Measurements from ENCODE around the gene CNGB1.

CNGB1 gene

DNA sequence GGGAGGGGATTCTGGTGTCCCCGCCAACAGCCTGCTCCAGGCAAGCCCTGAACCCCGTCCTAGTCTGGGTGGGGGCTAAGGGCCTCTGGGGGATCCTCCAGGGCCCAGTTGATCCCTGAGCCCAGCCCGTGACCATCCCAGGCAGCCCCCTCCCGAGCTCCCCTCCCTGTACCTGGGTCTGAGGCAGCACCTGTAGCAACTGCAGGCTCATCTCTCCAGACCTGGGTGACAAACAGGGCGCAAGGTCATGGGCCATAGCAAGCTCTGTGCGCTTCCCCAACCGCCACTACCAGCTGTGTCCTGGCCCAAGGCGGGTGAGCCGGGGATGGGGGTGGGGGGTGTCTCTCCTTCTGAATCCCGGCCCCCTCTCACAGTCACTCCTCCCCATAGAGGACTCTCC, 10.6 kb downstream of the CNGB1 start:
- Histone ChIP-seq H2AK5ac (ENCODE audit: low read depth, low read length) (peak overlapping the region; percentile 74), H3K4me3 (ENCODE audit: low read length in 2 of 2) (no peak overlapping the region), H3K18ac (ENCODE audit: low read length) (peak overlapping the region; percentile 12), H3K14ac (ENCODE audit: low read length) (no peak overlapping the region), H3K27me3 (ENCODE audit: control insufficient read depth in 3 of 3, insufficient read depth in 3 of 3, low read depth in 1 of 3, low read length in 3 of 3) (peaks cover 0 to 32% (median 0%) of the 10 kb centered on the region in 3 experiments), H4K91ac (ENCODE audit: low read depth, low read length, poor library complexity) (no peak overlapping the region), H3K27ac (replicated peaks; ENCODE audit: low read length) (no peak overlapping the region), H3K4me2 (ENCODE audit: insufficient read depth, low read length, poor library complexity, severe bottlenecking) (no peak overlapping the region), H3K9me3 (replicated peaks in 1 of 2; ENCODE audit: control insufficient read depth in 2 of 2, insufficient read depth in 1 of 2, low read depth in 1 of 2, low read length in 2 of 2) (peaks cover 0 to 3% of the 10 kb centered on the region in 2 donors), H2BK15ac (ENCODE audit: low read length) (no peak overlapping the region), H3K79me1 (ENCODE audit: low read depth, low read length) (no peaks in the 10 kb centered on the region), H3K9ac (ENCODE audit: low read depth, low read length, poor library complexity) (no peak overlapping the region), H3K4me1 (ENCODE audit: control insufficient read depth in 2 of 2, insufficient read depth in 1 of 2, low read depth in 1 of 2, low read length in 2 of 2) (peaks cover 0 to 4% of the 10 kb centered on the region in 2 donors), H3K23ac (ENCODE audit: low read depth, low read length, poor library complexity) (peak overlapping the region; percentile 71), H2AFZ (ENCODE audit: low read length) (no peak overlapping the region), H2BK5ac (ENCODE audit: low read length) (no peak overlapping the region), H2BK12ac (ENCODE audit: low read length) (no peak overlapping the region), H4K8ac (ENCODE audit: low read depth, low read length) (no peak overlapping the region), H3K4ac (ENCODE audit: low read length) (no peak overlapping the region), H3K36me3 (replicated peaks in 1 of 2; ENCODE audit: control insufficient read depth in 2 of 2, insufficient read depth in 2 of 2, low read length in 2 of 2) (no peaks in the 10 kb centered on the region), H2BK120ac (ENCODE audit: low read depth, low read length) (no peak overlapping the region)
- no peak for DNase-seq (ENCODE audit: low spot score)
- no CpG with 5 or more reads among the region's 10 CpGs for WGBS, 2 donors (ENCODE audit: extremely low coverage in 2 of 2, insufficient read length in 2 of 2, insufficient replicate concordance in 1 of 2)

DNA sequence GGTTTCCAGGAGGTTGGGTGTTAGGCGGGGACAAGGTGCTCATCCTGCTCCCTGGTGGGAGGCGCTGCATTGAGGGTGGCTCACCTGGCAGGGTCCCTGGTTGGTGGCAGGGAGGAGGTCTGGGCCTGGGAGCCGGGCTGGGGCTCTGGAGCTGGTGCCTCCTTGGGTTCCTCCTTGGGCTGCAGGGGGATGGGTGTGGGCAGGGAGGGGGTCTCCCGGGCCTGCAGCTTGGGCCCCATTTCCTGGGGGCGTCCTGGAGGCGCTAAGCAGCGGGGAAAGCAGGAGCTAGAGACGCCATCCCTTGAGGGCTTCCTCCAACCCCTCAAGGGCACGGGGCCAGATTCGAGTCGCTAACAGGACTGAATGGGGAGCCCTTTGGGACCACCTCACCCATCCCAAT, 11.1 kb downstream of the CNGB1 start:
- H3K23ac ChIP-seq (ENCODE audit: low read depth, low read length, poor library complexity): no peak overlapping the region
- H2BK15ac ChIP-seq (ENCODE audit: low read length): no peak overlapping the region
- no peaks in the 10 kb centered on the region for H3K79me1 ChIP-seq (ENCODE audit: low read depth, low read length)

DNA sequence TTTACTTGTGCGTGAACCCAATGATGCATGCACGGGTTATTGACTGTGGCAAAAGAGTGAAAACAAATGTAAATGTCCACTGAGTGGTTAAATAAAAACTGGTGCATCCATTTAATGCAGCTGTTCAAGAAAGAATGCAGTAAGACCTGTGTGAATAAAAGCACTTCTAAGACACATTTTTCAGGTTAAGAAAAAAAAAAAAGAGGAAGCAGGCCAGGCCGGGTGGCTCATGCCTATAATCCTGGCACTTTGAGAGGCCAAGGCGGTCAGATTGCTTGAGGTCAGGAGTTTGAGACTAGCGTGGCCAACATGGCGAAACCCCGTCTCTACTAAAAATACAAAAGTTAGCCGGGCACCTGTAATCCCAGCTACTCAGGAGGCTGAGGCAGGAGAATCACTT, 11.8 kb downstream of the CNGB1 start:
- Histone ChIP-seq H2AK5ac (ENCODE audit: low read depth, low read length) (no peak overlapping the region), H3K79me1 (ENCODE audit: low read depth, low read length) (no peaks in the 10 kb centered on the region), H3K9ac (ENCODE audit: low read depth, low read length, poor library complexity) (no peak overlapping the region), H3K14ac (ENCODE audit: low read length) (no peak overlapping the region), H2BK5ac (ENCODE audit: low read length) (no peak overlapping the region), H3K18ac (ENCODE audit: low read length) (no peak overlapping the region), H2AFZ (ENCODE audit: low read length) (no peak overlapping the region), H2BK12ac (ENCODE audit: low read length) (no peak overlapping the region), H3K4me1 (ENCODE audit: control insufficient read depth in 2 of 2, insufficient read depth in 1 of 2, low read depth in 1 of 2, low read length in 2 of 2) (peaks cover 0 to 4% of the 10 kb centered on the region in 2 donors), H3K4me2 (ENCODE audit: insufficient read depth, low read length, poor library complexity, severe bottlenecking) (no peak overlapping the region), H3K4ac (ENCODE audit: low read length) (no peak overlapping the region), H4K8ac (ENCODE audit: low read depth, low read length) (no peak overlapping the region), H2BK15ac (ENCODE audit: low read length) (no peak overlapping the region), H3K23ac (ENCODE audit: low read depth, low read length, poor library complexity) (no peak overlapping the region), H3K27ac (replicated peaks; ENCODE audit: low read length) (no peak overlapping the region), H3K9me3 (replicated peaks in 1 of 2; ENCODE audit: control insufficient read depth in 2 of 2, insufficient read depth in 1 of 2, low read depth in 1 of 2, low read length in 2 of 2) (peaks cover 0 to 3% of the 10 kb centered on the region in 2 donors), H2BK120ac (ENCODE audit: low read depth, low read length) (no peak overlapping the region), H3K4me3 (ENCODE audit: low read length in 2 of 2) (no peak overlapping the region), H4K91ac (ENCODE audit: low read depth, low read length, poor library complexity) (no peak overlapping the region), H3K36me3 (replicated peaks in 1 of 2; ENCODE audit: control insufficient read depth in 2 of 2, insufficient read depth in 2 of 2, low read length in 2 of 2) (no peaks in the 10 kb centered on the region), H3K27me3 (ENCODE audit: control insufficient read depth in 3 of 3, insufficient read depth in 3 of 3, low read depth in 1 of 3, low read length in 3 of 3) (peaks cover 0 to 32% (median 0%) of the 10 kb centered on the region in 3 experiments)
- no peak for DNase-seq (ENCODE audit: low spot score)
- WGBS, 2 donors (ENCODE audit: extremely low coverage in 2 of 2, insufficient read length in 2 of 2, insufficient replicate concordance in 1 of 2): no CpG with 5 or more reads among the region's 8 CpGs

More for the DNA sequence above, 11.1 kb downstream of the CNGB1 start:
- Histone ChIP-seq H4K8ac (ENCODE audit: low read depth, low read length) (no peak overlapping the region), H3K14ac (ENCODE audit: low read length) (no peak overlapping the region), H3K27ac (replicated peaks; ENCODE audit: low read length) (no peak overlapping the region), H3K18ac (ENCODE audit: low read length) (peak overlapping the region; percentile 11), H4K91ac (ENCODE audit: low read depth, low read length, poor library complexity) (no peak overlapping the region), H3K4ac (ENCODE audit: low read length) (no peak overlapping the region), H3K9ac (ENCODE audit: low read depth, low read length, poor library complexity) (no peak overlapping the region), H3K4me2 (ENCODE audit: insufficient read depth, low read length, poor library complexity, severe bottlenecking) (no peak overlapping the region), H2BK12ac (ENCODE audit: low read length) (no peak overlapping the region), H2AFZ (ENCODE audit: low read length) (no peak overlapping the region), H2AK5ac (ENCODE audit: low read depth, low read length) (peak overlapping the region; percentile 74), H3K4me1 (ENCODE audit: control insufficient read depth in 2 of 2, insufficient read depth in 1 of 2, low read depth in 1 of 2, low read length in 2 of 2) (peaks cover 0 to 4% of the 10 kb centered on the region in 2 donors), H2BK120ac (ENCODE audit: low read depth, low read length) (no peak overlapping the region), H3K36me3 (replicated peaks in 1 of 2; ENCODE audit: control insufficient read depth in 2 of 2, insufficient read depth in 2 of 2, low read length in 2 of 2) (no peaks in the 10 kb centered on the region), H2BK5ac (ENCODE audit: low read length) (no peak overlapping the region), H3K27me3 (ENCODE audit: control insufficient read depth in 3 of 3, insufficient read depth in 3 of 3, low read depth in 1 of 3, low read length in 3 of 3) (peaks cover 0 to 32% (median 0%) of the 10 kb centered on the region in 3 experiments), H3K9me3 (replicated peaks in 1 of 2; ENCODE audit: control insufficient read depth in 2 of 2, insufficient read depth in 1 of 2, low read depth in 1 of 2, low read length in 2 of 2) (peaks cover 0 to 3% of the 10 kb centered on the region in 2 donors), H3K4me3 (ENCODE audit: low read length in 2 of 2) (no peak overlapping the region)
- DNase-seq (ENCODE audit: low spot score): no peak
- WGBS, 2 donors (ENCODE audit: extremely low coverage in 2 of 2, insufficient read length in 2 of 2, insufficient replicate concordance in 1 of 2): no CpG with 5 or more reads among the region's 11 CpGs

DNA sequence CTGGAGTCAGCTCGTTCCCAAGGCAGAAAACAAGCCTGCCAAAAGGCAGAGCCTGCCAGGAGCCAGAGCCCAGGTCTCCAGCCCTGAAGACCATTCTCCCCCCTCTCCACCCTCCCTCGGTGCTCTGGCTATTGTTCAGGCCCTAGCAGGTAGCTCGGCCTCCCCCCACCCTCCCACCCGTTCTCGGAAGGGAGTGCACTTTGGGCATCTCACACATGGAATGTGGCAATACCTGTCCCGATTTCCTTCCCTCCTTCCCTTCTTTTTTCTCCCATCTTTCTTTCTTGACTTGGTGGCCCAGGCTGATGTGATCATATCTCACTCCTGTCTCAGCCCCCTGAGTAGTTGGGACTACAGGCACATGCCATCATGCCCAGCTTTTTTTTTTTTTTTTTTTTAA, 12.4 kb downstream of the CNGB1 start:
- no peak overlapping the region for H4K91ac ChIP-seq (ENCODE audit: low read depth, low read length, poor library complexity)
- no peak overlapping the region for H3K4ac ChIP-seq (ENCODE audit: low read length)
- no peak overlapping the region for H3K9ac ChIP-seq (ENCODE audit: low read depth, low read length, poor library complexity)
- no peaks in the 10 kb centered on the region for H3K79me1 ChIP-seq (ENCODE audit: low read depth, low read length)
- peaks cover 0 to 4% of the 10 kb centered on the region in 2 donors for H3K4me1 ChIP-seq (ENCODE audit: control insufficient read depth in 2 of 2, insufficient read depth in 1 of 2, low read depth in 1 of 2, low read length in 2 of 2)
- H3K14ac ChIP-seq (ENCODE audit: low read length): no peak overlapping the region
- peak overlapping the region; percentile 35 for H2BK5ac ChIP-seq (ENCODE audit: low read length)
- H2AFZ ChIP-seq (ENCODE audit: low read length): no peak overlapping the region
- peak overlapping the region; percentile 16 for H2BK12ac ChIP-seq (ENCODE audit: low read length)
- peaks cover 0 to 32% (median 0%) of the 10 kb centered on the region in 3 experiments for H3K27me3 ChIP-seq (ENCODE audit: control insufficient read depth in 3 of 3, insufficient read depth in 3 of 3, low read depth in 1 of 3, low read length in 3 of 3)
- no peak overlapping the region for H3K23ac ChIP-seq (ENCODE audit: low read depth, low read length, poor library complexity)
- no peak overlapping the region for H3K4me3 ChIP-seq (ENCODE audit: low read length in 2 of 2)
- H3K27ac ChIP-seq (replicated peaks; ENCODE audit: low read length): no peak overlapping the region
- no peak overlapping the region for H2BK120ac ChIP-seq (ENCODE audit: low read depth, low read length)
- no peak for DNase-seq (ENCODE audit: low spot score)
- no peaks in the 10 kb centered on the region for H3K36me3 ChIP-seq (replicated peaks in 1 of 2; ENCODE audit: control insufficient read depth in 2 of 2, insufficient read depth in 2 of 2, low read length in 2 of 2)
- H3K4me2 ChIP-seq (ENCODE audit: insufficient read depth, low read length, poor library complexity, severe bottlenecking): no peak overlapping the region
- peak overlapping the region; percentile 46 for H3K18ac ChIP-seq (ENCODE audit: low read length)
- no CpG with 5 or more reads among the region's 6 CpGs for WGBS, 2 donors (ENCODE audit: extremely low coverage in 2 of 2, insufficient read length in 2 of 2, insufficient replicate concordance in 1 of 2)
- peak overlapping the region; percentile 71 for H2AK5ac ChIP-seq (ENCODE audit: low read depth, low read length)
- H3K9me3 ChIP-seq (replicated peaks in 1 of 2; ENCODE audit: control insufficient read depth in 2 of 2, insufficient read depth in 1 of 2, low read depth in 1 of 2, low read length in 2 of 2): peaks cover 0 to 3% of the 10 kb centered on the region in 2 donors
- no peak overlapping the region for H4K8ac ChIP-seq (ENCODE audit: low read depth, low read length)
- H2BK15ac ChIP-seq (ENCODE audit: low read length): peak overlapping the region; percentile 59
